Neuron (in vitro differentiated cells): ENCODE data around the gene RTCA.
"Not testable (repeated sequence)": the region's sequence is repeated elsewhere in the genome, so short reads cannot be mapped to it uniquely, and the experiment has no call there.

ENCODE experiments used
- H2AFZ ChIP-seq: one replicate; pipeline ENCODE4 v1.6.1; 2013; ENCODE audit warnings: low read depth, mild to moderate bottlenecking, inconsistent platforms, low read length, moderate library complexity
- H3K27me3 ChIP-seq: one replicate; pipeline ENCODE4 v1.6.1; 2013; ENCODE audit warnings: low read length; ENCODE audit not compliant: insufficient read depth
- H3K36me3 ChIP-seq: one replicate; pipeline ENCODE4 v1.6.1; 2013; ENCODE audit warnings: low read length; ENCODE audit not compliant: insufficient read depth
- H3K4me1 ChIP-seq: one replicate; pipeline ENCODE4 v1.6.1; 2013; ENCODE audit warnings: low read length; ENCODE audit not compliant: insufficient read depth
- H3K4me3 ChIP-seq: 2 replicates; pipeline ENCODE4 v1.5.1; 2013; ENCODE audit warnings: mild to moderate bottlenecking, low read length, moderate library complexity
- H3K9me3 ChIP-seq: one replicate; pipeline ENCODE4 v1.6.1; 2013; ENCODE audit warnings: low read length

RTCA gene

DNA sequence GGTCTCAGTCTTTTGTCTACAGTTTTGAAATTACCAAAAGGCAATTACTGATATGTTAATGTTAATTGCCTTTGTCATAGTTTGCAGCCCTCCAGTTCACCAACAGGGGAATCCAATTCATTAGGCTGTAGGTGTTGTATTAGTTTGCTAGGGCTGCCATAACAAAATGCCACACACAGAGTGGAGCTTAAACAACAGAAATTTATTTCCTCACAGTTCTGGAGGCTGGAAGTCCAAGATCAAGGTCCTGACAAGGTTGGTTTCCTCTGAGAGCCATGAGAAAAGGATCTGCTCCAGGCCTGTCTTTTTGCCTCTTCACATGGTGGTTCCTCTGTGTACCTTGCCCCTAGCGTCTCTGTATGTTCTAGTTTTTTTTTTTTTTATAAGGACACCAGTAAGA, 1.3 kb downstream of the RTCA start:
- Histone ChIP-seq H3K36me3 (peaks cover 45% of the 10 kb centered on the region), H3K27me3 (no peaks in the 10 kb centered on the region), H3K4me3 (peak overlapping the region; percentile 87), H3K4me1 (peaks cover 4% of the 10 kb centered on the region), H2AFZ (no peak overlapping the region), H3K9me3 (peaks cover 4% of the 10 kb centered on the region)

DNA sequence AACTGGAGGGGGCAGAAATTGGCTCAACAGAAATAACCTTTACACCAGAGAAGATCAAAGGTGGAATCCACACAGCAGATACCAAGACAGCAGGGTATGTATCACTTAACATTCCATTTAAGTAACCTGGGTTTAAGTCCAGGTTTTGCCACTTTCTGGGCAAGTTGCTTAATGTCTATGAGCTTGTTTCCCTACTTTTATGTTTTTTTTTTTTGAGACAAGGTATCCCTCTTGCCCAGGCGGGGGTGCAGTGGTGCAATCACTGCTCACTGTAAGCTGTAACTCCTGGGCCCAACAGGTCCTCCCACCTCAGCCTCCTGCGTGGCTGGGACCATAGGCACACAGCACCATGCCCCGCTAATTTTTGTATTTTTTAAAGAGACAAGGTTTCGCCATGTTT, 2.2 kb downstream of the RTCA start:
- H3K27me3 ChIP-seq: no peaks in the 10 kb centered on the region
- H3K36me3 ChIP-seq: peaks cover 54% of the 10 kb centered on the region
- H3K4me3 ChIP-seq: no peak overlapping the region
- H3K4me1 ChIP-seq: peaks cover 4% of the 10 kb centered on the region
- peaks cover 4% of the 10 kb centered on the region for H3K9me3 ChIP-seq
- no peak overlapping the region for H2AFZ ChIP-seq

DNA sequence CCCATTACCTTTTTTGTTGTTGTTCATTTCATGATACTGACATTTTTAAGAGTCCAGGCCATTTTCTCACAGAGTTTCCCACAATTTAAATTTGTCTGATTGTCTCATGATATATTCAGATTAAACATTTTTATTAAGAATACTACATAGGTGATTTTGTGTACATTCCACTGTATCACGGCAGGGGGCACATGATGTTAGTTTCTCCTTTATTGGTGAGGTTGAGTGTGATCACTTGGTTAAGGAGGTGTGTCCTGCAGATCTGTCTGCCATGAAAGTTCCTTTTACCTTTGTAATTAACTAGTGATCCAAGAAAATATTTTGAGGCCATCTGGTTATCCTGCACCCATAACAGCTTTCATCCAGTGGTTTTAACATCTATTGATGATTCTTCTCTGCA, 11.8 kb downstream of the RTCA start:
- Histone ChIP-seq H3K4me1 (no peaks in the 10 kb centered on the region), H3K4me3 (no peak overlapping the region), H3K9me3 (no peaks in the 10 kb centered on the region), H2AFZ (no peak overlapping the region), H3K36me3 (peaks cover 89% of the 10 kb centered on the region), H3K27me3 (no peaks in the 10 kb centered on the region)

GRCh38 chr1:100279358-100279923, 13.4 kb downstream of the RTCA start:
- Histone ChIP-seq H3K9me3 (no peaks in the 10 kb centered on the region), H3K4me3 (no peak overlapping the region), H2AFZ (no peak overlapping the region), H3K27me3 (no peaks in the 10 kb centered on the region), H3K36me3 (peaks cover 83% of the 10 kb centered on the region), H3K4me1 (no peaks in the 10 kb centered on the region)

DNA sequence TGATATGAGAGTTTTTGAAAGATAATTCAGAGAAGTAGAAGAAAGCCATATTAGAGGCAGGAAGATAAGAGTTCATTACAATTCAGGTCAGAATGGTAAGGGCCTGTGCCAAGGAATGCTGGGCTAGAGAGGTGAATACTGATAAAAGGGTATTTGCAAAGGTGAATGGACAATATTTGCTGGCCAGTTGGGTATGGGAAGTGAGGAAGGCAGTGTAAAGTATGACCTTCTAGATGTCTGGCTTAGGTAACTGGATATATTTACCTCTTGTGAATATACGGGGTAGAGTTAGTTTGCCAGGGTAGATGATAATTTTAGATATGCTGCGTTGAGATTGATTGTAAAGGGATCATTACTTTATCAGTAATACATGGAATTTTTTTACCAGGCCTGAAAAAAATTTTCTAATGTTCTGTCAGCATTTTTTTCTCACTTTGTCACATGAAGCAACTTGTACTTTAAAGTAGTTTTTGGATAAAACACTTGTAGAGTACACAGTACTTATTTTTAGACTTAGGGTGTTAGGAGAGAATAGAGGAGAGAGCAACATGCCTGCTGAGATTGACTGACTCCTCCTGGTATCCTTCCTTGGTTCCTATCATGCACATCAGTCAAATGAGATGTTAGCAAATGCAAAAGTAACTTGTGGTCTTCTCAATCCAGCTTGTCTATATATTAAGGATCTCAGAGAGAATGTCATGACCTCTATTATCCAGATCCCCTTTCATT, 14.1 kb downstream of the RTCA start:
- Histone ChIP-seq H3K9me3 (no peaks in the 10 kb centered on the region), H3K27me3 (no peaks in the 10 kb centered on the region), H2AFZ (no peak overlapping the region), H3K4me3 (no peak overlapping the region), H3K4me1 (no peaks in the 10 kb centered on the region), H3K36me3 (peaks cover 83% of the 10 kb centered on the region)

- peaks cover 85% of the 10 kb centered on the region for H3K36me3 ChIP-seq
- H3K4me1 ChIP-seq: no peaks in the 10 kb centered on the region
- H3K9me3 ChIP-seq: no peaks in the 10 kb centered on the region
- H3K27me3 ChIP-seq: no peaks in the 10 kb centered on the region
- H2AFZ ChIP-seq: no peak overlapping the region
- no peak overlapping the region for H3K4me3 ChIP-seq
Measured at GRCh38 chr1:100284591-100284990, 18.6 kb downstream of the RTCA start.

DNA sequence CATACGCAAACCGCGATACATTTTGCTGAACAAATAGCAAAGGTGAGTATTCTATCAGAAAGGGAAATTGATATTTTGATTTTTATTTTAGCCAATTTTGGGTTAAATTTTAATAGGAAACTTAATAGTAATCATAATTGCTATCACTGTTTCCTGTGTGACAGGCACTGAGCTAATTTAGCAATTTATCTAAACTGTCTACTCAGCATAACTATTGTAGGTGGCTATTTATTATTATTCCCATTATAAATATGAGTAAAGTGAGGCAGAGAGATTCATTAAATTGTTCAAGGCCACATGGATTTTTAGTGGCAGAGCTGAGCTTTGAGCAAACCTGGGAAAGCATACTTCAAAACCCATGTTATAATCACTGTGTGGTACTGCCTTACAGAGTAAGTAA, 21.1 kb downstream of the RTCA start:
- Histone ChIP-seq H2AFZ (no peak overlapping the region), H3K4me1 (no peaks in the 10 kb centered on the region), H3K9me3 (no peaks in the 10 kb centered on the region), H3K36me3 (peaks cover 84% of the 10 kb centered on the region), H3K4me3 (no peak overlapping the region), H3K27me3 (no peaks in the 10 kb centered on the region)

- H3K9me3 ChIP-seq: no peaks in the 10 kb centered on the region
- H2AFZ ChIP-seq: no peak overlapping the region
- H3K4me3 ChIP-seq: no peak overlapping the region
- H3K36me3 ChIP-seq: peaks cover 66% of the 10 kb centered on the region
- no peaks in the 10 kb centered on the region for H3K4me1 ChIP-seq
- no peaks in the 10 kb centered on the region for H3K27me3 ChIP-seq
Measured at GRCh38 chr1:100290291-100290690, 24.3 kb downstream of the RTCA start.

DNA sequence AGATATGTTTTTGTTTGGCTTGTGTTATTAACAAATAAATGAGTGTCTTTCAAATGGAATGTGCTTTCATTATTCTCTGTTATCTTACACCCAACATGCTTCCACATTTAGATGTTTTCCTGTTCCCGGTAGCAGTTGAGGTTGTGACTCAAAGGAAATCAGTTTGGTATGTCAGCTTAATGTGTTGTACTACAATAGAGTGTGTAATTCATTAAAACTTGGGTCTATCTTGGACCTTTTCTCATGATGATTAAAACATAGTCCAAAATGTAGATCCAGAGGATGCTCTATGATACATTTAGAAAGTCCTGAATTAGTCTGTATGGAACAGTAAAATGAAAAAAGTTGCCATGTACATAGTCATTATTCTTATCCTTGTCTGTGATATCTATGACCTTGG, 26.7 kb downstream of the RTCA start:
- no peak overlapping the region for H2AFZ ChIP-seq
- H3K4me3 ChIP-seq: no peak overlapping the region
- H3K36me3 ChIP-seq: peaks cover 47% of the 10 kb centered on the region

GRCh38 chr1:100296140-100296539, 30.1 kb downstream of the RTCA start:
- Histone ChIP-seq H2AFZ (no peak overlapping the region), H3K9me3 (no peaks in the 10 kb centered on the region), H3K36me3 (peaks cover 13% of the 10 kb centered on the region), H3K27me3 (no peaks in the 10 kb centered on the region), H3K4me1 (peaks cover 4% of the 10 kb centered on the region), H3K4me3 (no peak overlapping the region)

More for the DNA sequence above, 26.7 kb downstream of the RTCA start:
- no peaks in the 10 kb centered on the region for H3K27me3 ChIP-seq
- H3K4me1 ChIP-seq: no peaks in the 10 kb centered on the region
- no peaks in the 10 kb centered on the region for H3K9me3 ChIP-seq

DNA sequence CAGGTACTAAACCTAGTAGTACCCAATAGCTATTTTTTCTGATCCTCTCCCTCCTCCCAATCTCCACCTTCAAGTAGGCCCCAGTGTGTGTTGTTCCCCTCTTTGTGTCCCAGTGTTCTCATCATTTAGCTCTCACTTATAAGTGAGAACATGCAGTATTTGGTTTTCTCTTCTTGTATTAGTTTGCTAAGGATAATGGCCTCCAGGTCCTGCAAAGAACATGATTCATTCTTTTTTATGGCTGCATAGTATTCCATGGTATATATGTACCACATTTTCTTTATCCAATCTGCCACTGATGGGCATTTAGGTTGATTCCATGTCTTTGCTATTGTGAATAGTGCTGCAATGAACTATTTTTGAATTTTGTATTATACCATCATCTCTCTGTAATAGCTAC, 31.0 kb downstream of the RTCA start:
- not testable (repeated sequence) for H3K36me3 ChIP-seq, H3K4me3 ChIP-seq, H2AFZ ChIP-seq, H3K27me3 ChIP-seq, H3K4me1 ChIP-seq, H3K9me3 ChIP-seq

- H3K27me3 ChIP-seq: no peaks in the 10 kb centered on the region
- no peaks in the 10 kb centered on the region for H3K9me3 ChIP-seq
- no peak overlapping the region for H3K4me3 ChIP-seq
- H2AFZ ChIP-seq: no peak overlapping the region
- H3K4me1 ChIP-seq: peaks cover 4% of the 10 kb centered on the region
- H3K36me3 ChIP-seq: no peaks in the 10 kb centered on the region
Measured at GRCh38 chr1:100298512-100298911, 32.5 kb downstream of the RTCA start.

DNA sequence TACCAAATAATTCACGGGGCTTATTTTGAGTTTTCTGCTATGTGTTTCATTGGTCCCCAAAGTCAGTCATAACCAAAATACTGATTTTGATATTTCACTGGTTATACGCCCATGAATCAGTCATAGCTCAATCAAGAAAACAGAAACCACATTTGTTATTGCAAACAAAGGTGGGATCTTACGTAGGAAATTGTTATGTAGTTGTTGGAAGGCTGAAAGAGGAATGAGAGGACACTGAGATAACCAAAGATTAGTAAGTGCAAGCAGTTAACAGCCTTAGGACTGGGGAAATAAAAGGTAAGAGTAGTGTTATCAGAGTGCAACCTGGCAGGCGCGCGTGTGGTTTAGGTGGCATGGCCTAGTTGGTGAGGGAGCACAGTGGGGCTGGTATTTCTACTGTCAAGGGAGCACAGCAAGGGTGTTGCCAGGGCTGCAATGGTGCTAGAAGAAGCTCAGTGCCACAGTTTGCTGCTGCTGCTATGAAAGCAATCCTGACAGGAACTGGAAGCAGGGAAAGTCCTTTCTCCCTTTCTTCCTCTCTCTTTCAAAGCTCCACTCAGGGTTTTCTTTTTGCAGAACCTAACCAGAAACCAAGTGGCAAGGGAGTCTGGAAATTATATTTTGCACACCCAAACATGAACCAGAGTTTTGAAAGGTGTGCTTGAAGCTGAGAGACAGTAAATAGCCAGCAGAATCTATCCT, 33.7 kb downstream of the RTCA start:
- no peaks in the 10 kb centered on the region for H3K9me3 ChIP-seq
- H3K4me1 ChIP-seq: peaks cover 4% of the 10 kb centered on the region
- H2AFZ ChIP-seq: no peak overlapping the region
- no peaks in the 10 kb centered on the region for H3K27me3 ChIP-seq
- no peak overlapping the region for H3K4me3 ChIP-seq
- H3K36me3 ChIP-seq: no peaks in the 10 kb centered on the region
